ENCODE results near the gene IL10RB. TPM values are rescaled to one million over a fixed set of nuclear protein-coding genes. Genes with fewer than 3 reads are reported as not detected.

Gene IL10RB
- total RNA-seq, 4 donors from 2014 or later, result 19.8 to 83.8 (median 35.1) TPM

- no peak for TF ChIP-seq CTCF (IDR thresholded peaks at IDR 0.05; ENCODE audit: low read depth)
Observed at GRCh38 chr21:33305938-33306337, 39.8 kb downstream of the IL10RB start.

GRCh38 chr21:33308586-33309490, 42.7 kb downstream of the IL10RB start:
- no peak for TF ChIP-seq CTCF (IDR thresholded peaks at IDR 0.05; ENCODE audit: low read depth)

- TF ChIP-seq CTCF (IDR thresholded peaks at IDR 0.05; ENCODE audit: low read depth), result no peak
Observed at GRCh38 chr21:33309778-33310177, 43.6 kb downstream of the IL10RB start.

- TF ChIP-seq CTCF (IDR thresholded peaks at IDR 0.05; ENCODE audit: low read depth), result no peak
Observed at GRCh38 chr21:33312121-33312520, 46.0 kb downstream of the IL10RB start.

GRCh38 chr21:33313183-33313582, 47.0 kb downstream of the IL10RB start:
- TF ChIP-seq CTCF (IDR thresholded peaks at IDR 0.05; ENCODE audit: low read depth), result no peak

- no peak for TF ChIP-seq CTCF (IDR thresholded peaks at IDR 0.05; ENCODE audit: low read depth)
Observed at GRCh38 chr21:33313611-33314010, 47.4 kb downstream of the IL10RB start.

GRCh38 chr21:33314111-33314510, 47.9 kb downstream of the IL10RB start:
- TF ChIP-seq CTCF (IDR thresholded peaks at IDR 0.05; ENCODE audit: low read depth), result no peak

Data from subcutaneous adipose tissue (tissue), 4 donors.